ENCODE measurements around the gene TMEM132C.

The TMEM132C gene

GRCh38 chr12:128581321-128581761, 314.4 kb downstream of the TMEM132C start:
- Histone ChIP-seq H3K27ac (replicated peaks) (no peak overlapping the region), H3K4me3 (replicated peaks; ENCODE audit: insufficient read depth, low read length) (no peak overlapping the region), H3K27me3 (ENCODE audit: insufficient read depth, poor library complexity, severe bottlenecking) (peaks cover under 1% of the 10 kb centered on the region)
- no peak for DNase-seq (ENCODE audit: low read depth in 1 of 2, low spot score in 1 of 2)
- TF ChIP-seq POLR2AphosphoS5 (IDR thresholded peaks at IDR 0.05; ENCODE audit: low read depth): no peak
- no peak for TF ChIP-seq REST (IDR thresholded peaks at IDR 0.05; ENCODE audit: insufficient replicate concordance, low read depth)

- no peak for DNase-seq (ENCODE audit: low read depth in 1 of 2, low spot score in 1 of 2)
- Histone ChIP-seq H3K4me3 (replicated peaks; ENCODE audit: insufficient read depth, low read length) (no peak overlapping the region), H3K27ac (replicated peaks) (no peak overlapping the region), H3K27me3 (ENCODE audit: insufficient read depth, poor library complexity, severe bottlenecking) (peaks cover 5% of the 10 kb centered on the region)
- TF ChIP-seq GABPA (IDR thresholded peaks at IDR 0.05; ENCODE audit: low read depth) (no peak), CTCF (IDR thresholded peaks at IDR 0.05; ENCODE audit: insufficient read depth, low read length) (no peak), REST (IDR thresholded peaks at IDR 0.05; ENCODE audit: insufficient replicate concordance, low read depth) (no peak), POLR2AphosphoS5 (IDR thresholded peaks at IDR 0.05; ENCODE audit: low read depth) (no peak), SPI1 (IDR thresholded peaks at IDR 0.05; ENCODE audit: borderline replicate concordance, low read depth) (no peak)
Observed at GRCh38 chr12:128583453-128583852, 316.5 kb downstream of the TMEM132C start.

GRCh38 chr12:128586451-128587029, 319.6 kb downstream of the TMEM132C start:
- H3K4me3 ChIP-seq (replicated peaks; ENCODE audit: insufficient read depth, low read length): no peak overlapping the region
- H3K27ac ChIP-seq (replicated peaks): no peak overlapping the region
- H3K27me3 ChIP-seq (ENCODE audit: insufficient read depth, poor library complexity, severe bottlenecking): peaks cover 5% of the 10 kb centered on the region
- DNase-seq (ENCODE audit: low read depth in 1 of 2, low spot score in 1 of 2): no peak
- TF ChIP-seq GABPA (IDR thresholded peaks at IDR 0.05; ENCODE audit: low read depth): no peak
- no peak for TF ChIP-seq REST (IDR thresholded peaks at IDR 0.05; ENCODE audit: insufficient replicate concordance, low read depth)
- no peak for TF ChIP-seq CTCF (IDR thresholded peaks at IDR 0.05; ENCODE audit: insufficient read depth, low read length)
- no peak for TF ChIP-seq POLR2AphosphoS5 (IDR thresholded peaks at IDR 0.05; ENCODE audit: low read depth)
- no peak for TF ChIP-seq SPI1 (IDR thresholded peaks at IDR 0.05; ENCODE audit: borderline replicate concordance, low read depth)

Measured in HL-60 (cell line).